Endometrial microvascular endothelial cells (primary cell): Measurements from ENCODE around the gene PPFIA2. TPM values are rescaled to one million over a fixed set of nuclear protein-coding genes. Genes with fewer than 3 reads are reported as not detected.

ENCODE experiments used
- in situ Hi-C: cut with HindIII; loops from 2 replicates; pipeline ENCODE4 v1.10.0; 2017; ENCODE audit warnings: low sequenced_read_pairs, low pct_unique_long_range_greater_than_20kb; ENCODE audit errors: inconsistent ontology term
- total RNA-seq: library from RNA; depleted of rRNA; stranded (reverse); fragments of >200 nt; gene quantifications from one replicate; pipeline ENCODE4 v1.2.3, GENCODE V29; 2015; ENCODE audit errors: inconsistent ontology term

PPFIA2 gene
- total RNA-seq, 1 donor from 2014 or later: not detected

- in situ Hi-C loops: no loop called here
These were observed 373.0 kb downstream of the PPFIA2 start for GRCh38 chr12:81386101-81386500.

GRCh38 chr12:81381951-81382350 lies 377.2 kb downstream of the PPFIA2 start:
- in situ Hi-C loops: no loop called here

GRCh38 chr12:81378601-81379285 lies 380.4 kb downstream of the PPFIA2 start:
- in situ Hi-C loops: no loop called here

GRCh38 chr12:81377771-81378170 lies 381.4 kb downstream of the PPFIA2 start:
- in situ Hi-C loops: no loop called here

GRCh38 chr12:81375969-81376368 lies 383.2 kb downstream of the PPFIA2 start:
- in situ Hi-C loops: no loop called here

GRCh38 chr12:81370456-81370855 lies 388.7 kb downstream of the PPFIA2 start:
- in situ Hi-C loops: no loop called here

- in situ Hi-C loops: no loop called here
These were observed 390.0 kb downstream of the PPFIA2 start for GRCh38 chr12:81369175-81369574.

GRCh38 chr12:81365284-81365683 lies 393.9 kb downstream of the PPFIA2 start:
- in situ Hi-C loops: no loop called here

GRCh38 chr12:81360916-81361315 lies 398.2 kb downstream of the PPFIA2 start:
- in situ Hi-C loops: no loop called here

- in situ Hi-C loops: no loop called here
These were observed 399.4 kb downstream of the PPFIA2 start for GRCh38 chr12:81359736-81360135.

- in situ Hi-C loops: no loop called here
These were observed 404.7 kb downstream of the PPFIA2 start for GRCh38 chr12:81354327-81354932.

- in situ Hi-C loops: no loop called here
These were observed 408.8 kb downstream of the PPFIA2 start for GRCh38 chr12:81350309-81350708.

- in situ Hi-C loops: no loop called here
These were observed 411.7 kb downstream of the PPFIA2 start for GRCh38 chr12:81347404-81347803.

GRCh38 chr12:81340910-81341309 lies 418.2 kb downstream of the PPFIA2 start:
- in situ Hi-C loops: no loop called here

GRCh38 chr12:81339071-81339470 lies 420.1 kb downstream of the PPFIA2 start:
- in situ Hi-C loops: no loop called here

GRCh38 chr12:81337886-81338285 lies 421.3 kb downstream of the PPFIA2 start:
- in situ Hi-C loops: no loop called here

- in situ Hi-C loops: no loop called here
These were observed 425.3 kb downstream of the PPFIA2 start for GRCh38 chr12:81333812-81334211.

GRCh38 chr12:81332054-81332453 lies 427.1 kb downstream of the PPFIA2 start:
- in situ Hi-C loops: no loop called here

GRCh38 chr12:81330480-81330879 lies 428.7 kb downstream of the PPFIA2 start:
- in situ Hi-C loops: no loop called here

GRCh38 chr12:81329085-81329484 lies 430.1 kb downstream of the PPFIA2 start:
- in situ Hi-C loops: no loop called here

- in situ Hi-C loops: no loop called here
These were observed 431.7 kb downstream of the PPFIA2 start for GRCh38 chr12:81327425-81327824.
